Measurements from ENCODE around the gene IL26.

DNA sequence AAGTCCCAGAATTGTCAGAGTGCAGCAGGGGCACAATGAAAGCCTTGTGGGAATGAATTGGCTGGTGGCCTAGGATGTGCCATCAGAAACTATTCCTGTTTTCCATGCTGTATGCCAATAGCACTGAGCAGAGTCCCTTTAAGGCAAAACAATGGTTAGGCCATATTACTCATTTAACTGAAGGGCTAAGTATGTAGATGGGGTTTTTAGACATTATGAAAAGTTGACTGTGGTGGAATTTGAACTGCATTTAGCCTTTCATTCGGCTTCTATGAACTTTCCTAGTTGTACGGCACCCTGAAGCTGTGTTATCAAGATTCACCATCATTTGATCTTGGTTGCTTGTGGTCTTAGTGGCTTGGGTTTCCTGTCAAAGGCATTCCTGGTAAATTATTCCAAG lies 24.8 kb downstream of the IL26 start:
- no peak for TF ChIP-seq POLR2AphosphoS5 (IDR thresholded peaks at IDR 0.05)
- TF ChIP-seq, protein P1, sequence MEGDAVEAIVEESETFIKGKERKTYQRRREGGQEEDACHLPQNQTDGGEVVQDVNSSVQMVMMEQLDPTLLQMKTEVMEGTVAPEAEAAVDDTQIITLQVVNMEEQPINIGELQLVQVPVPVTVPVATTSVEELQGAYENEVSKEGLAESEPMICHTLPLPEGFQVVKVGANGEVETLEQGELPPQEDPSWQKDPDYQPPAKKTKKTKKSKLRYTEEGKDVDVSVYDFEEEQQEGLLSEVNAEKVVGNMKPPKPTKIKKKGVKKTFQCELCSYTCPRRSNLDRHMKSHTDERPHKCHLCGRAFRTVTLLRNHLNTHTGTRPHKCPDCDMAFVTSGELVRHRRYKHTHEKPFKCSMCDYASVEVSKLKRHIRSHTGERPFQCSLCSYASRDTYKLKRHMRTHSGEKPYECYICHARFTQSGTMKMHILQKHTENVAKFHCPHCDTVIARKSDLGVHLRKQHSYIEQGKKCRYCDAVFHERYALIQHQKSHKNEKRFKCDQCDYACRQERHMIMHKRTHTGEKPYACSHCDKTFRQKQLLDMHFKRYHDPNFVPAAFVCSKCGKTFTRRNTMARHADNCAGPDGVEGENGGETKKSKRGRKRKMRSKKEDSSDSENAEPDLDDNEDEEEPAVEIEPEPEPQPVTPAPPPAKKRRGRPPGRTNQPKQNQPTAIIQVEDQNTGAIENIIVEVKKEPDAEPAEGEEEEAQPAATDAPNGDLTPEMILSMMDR (IDR thresholded peaks at IDR 0.05), result no peak
- TF ChIP-seq POLR2A (IDR thresholded peaks at IDR 0.05), result no peak
- TF ChIP-seq EP300 (IDR thresholded peaks at IDR 0.05), result no peak

All from upper lobe of left lung (tissue), 4 donors.